ENCODE results near the gene HNRNPUL2. TPM values are rescaled to one million over a fixed set of nuclear protein-coding genes. Genes with fewer than 3 reads are reported as not detected.

Gene HNRNPUL2
- total and polyA plus RNA-seq, 2 of the 8 experiments (the other 6 are each of a cell fraction or from before 2014, with no cell fraction given): 14.9 to 46.4 TPM

DNA sequence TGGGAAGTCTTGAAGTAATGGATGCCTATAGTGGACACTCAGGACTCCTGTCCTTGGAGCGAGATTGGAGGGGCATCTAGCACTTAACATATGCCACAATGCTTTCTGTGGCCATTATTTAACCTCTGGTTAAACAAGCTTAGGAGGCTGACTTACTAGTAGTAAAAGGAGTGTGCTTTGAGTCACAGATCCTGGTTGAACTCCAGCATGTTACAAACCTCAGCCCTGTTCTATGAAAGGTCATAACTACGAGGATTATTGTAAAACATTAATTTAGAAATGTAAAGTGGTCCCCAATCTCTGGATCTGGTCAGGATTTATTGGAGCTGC lies 54.1 kb downstream of the HNRNPUL2 start (continued):
- no peak for TF ChIP-seq RNF2 (IDR thresholded peaks at IDR 0.05; ENCODE audit: borderline replicate concordance, low read depth, low read length, missing control alignments, poor library complexity, severe bottlenecking)
